Erythroblast (primary cell): Measurements from ENCODE around the gene PTPRN2.

Source experiments
- DNase-seq, 2 experiments: peaks; one replicate each; lab custom pipeline; 2025; lab: John Stamatoyannopoulos, UW
- GATA1 ChIP-seq: IDR thresholded peaks from 2 replicates; pipeline ENCODE4 v1.6.1; 2011; ENCODE audit warnings: low read depth, mild to moderate bottlenecking, control low read depth, low read length, moderate library complexity
- POLR2A ChIP-seq: IDR thresholded peaks from 2 replicates; pipeline ENCODE4 v1.6.1; 2011; ENCODE audit warnings: mild to moderate bottlenecking, low read length

Gene PTPRN2

DNA sequence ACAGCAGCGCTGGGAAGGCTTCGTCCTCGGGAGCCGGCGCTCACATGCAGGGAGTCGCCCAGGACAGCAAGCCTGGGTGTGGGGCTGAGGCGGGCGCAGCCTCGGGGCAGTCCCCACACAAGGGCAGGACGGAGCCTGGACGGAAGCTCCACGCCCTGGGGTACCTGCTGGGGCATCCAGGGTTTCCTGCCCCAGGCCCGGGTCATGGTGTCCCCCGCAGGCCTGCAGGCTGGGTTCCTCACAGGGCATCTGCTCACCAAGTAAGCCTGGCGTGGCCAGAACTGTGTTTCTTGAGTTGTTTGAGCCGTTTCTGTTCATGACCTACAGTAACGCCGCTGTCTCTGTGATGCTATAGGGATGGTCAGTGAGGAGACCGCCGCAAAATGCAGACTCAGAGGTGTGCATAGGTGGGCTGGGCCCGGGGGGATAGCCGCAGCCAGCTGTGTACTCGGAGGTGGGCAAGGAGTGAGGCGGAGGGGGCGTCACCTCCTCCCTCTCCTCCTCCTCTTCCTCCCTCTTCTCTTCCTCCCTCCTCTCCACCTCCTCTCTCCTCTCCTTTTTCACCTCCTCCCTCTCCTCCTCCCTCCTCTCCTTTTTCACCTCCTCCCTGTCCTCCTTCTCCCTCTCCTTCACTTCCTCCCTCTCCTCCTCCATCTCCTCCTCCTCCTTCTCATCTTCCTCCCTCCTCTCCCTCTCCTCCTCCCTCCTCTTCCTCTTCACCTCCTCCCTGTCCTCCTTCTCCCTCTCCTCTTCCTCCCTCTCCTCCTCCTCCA, 811.9 kb downstream of the PTPRN2 start:
- no peak for DNase-seq

DNA sequence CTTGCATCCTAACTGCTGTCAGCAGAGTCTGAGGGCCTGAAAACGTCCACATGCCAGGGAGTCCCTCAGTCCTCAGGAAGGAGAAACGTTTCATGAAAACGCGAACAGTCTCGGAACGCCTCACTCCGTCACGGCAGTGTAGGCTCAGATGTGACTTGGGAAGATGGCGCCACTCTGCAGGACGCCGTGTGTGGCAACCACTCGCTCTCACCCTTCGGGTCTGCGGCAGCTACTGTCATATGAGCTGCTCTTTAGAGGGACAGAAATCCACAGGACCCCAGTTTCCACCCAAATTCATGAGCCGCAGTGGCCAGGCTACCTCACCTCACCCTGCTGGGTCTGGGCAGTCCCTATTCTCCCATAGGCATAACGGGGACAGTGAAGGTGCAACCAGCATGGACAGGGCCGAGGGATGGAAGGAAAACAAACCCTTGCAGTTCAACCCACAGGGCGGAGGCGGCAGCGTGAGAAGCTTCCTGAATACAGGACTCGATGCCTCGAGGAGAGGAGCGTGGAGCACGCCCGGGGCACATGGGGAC, 812.5 kb downstream of the PTPRN2 start:
- DNase-seq, result no peak
- TF ChIP-seq GATA1 (no peak), POLR2A (no peak)

More for the DNA sequence above, 811.9 kb downstream of the PTPRN2 start:
- no peak for TF ChIP-seq GATA1
- no peak for TF ChIP-seq POLR2A

- no peak for TF ChIP-seq POLR2A
- TF ChIP-seq GATA1, result no peak
- DNase-seq, result no peak
Observed at GRCh38 chr7:157774495-157774894, 813.1 kb downstream of the PTPRN2 start.

- DNase-seq, result no peak
- no peak for TF ChIP-seq POLR2A
- TF ChIP-seq GATA1, result no peak
Observed at GRCh38 chr7:157773361-157773760, 814.3 kb downstream of the PTPRN2 start.

- no peak for TF ChIP-seq GATA1
- TF ChIP-seq POLR2A, result no peak
- no peak for DNase-seq
Observed at GRCh38 chr7:157772486-157773130, 815.0 kb downstream of the PTPRN2 start.

DNA sequence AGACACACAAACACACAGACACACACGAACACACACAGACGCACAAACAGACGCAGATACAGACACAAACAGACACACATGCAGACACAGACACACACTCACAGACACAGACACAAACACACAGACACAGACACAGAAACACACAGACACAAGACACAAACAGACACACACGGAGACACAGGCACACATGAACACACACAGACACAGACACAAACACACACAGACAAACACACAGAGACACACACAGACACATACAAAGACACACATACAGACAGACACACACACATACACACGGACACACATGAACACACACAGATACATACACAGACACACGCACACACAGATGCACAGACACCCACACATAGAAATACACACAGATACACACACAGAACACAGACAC, 815.9 kb downstream of the PTPRN2 start:
- no peak for DNase-seq
- TF ChIP-seq GATA1 (no peak), POLR2A (no peak)

DNA sequence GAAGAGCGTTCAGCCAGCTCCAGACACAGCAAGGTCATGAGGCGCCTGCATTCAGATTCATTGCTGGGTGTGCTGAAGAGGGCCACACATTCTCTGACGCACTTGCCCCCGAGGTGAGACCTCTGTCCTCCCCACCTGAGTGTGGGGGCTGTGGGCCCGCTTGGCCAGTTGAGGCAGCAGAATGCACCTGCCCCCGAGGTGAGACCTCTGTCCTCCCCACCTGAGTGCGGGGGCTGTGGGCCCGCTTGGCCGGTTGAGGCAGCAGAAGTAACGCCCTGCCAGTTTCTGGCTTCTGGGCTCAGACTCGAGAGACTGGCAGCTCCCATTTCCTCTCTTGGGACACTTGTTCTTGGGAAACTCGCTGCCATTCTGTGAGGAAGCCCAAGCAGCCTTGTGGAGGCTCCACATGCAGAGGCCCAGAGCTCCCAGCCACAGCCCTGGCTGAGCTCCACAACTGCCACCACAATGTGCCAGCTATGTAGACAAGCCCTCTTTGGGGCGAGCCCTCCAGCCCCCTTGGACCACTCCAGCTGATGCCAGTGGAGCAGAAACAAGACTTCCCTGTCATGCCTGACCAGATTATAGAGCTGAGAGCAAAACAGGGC, 816.8 kb downstream of the PTPRN2 start:
- DNase-seq, result no peak
- TF ChIP-seq POLR2A, result no peak
- no peak for TF ChIP-seq GATA1

DNA sequence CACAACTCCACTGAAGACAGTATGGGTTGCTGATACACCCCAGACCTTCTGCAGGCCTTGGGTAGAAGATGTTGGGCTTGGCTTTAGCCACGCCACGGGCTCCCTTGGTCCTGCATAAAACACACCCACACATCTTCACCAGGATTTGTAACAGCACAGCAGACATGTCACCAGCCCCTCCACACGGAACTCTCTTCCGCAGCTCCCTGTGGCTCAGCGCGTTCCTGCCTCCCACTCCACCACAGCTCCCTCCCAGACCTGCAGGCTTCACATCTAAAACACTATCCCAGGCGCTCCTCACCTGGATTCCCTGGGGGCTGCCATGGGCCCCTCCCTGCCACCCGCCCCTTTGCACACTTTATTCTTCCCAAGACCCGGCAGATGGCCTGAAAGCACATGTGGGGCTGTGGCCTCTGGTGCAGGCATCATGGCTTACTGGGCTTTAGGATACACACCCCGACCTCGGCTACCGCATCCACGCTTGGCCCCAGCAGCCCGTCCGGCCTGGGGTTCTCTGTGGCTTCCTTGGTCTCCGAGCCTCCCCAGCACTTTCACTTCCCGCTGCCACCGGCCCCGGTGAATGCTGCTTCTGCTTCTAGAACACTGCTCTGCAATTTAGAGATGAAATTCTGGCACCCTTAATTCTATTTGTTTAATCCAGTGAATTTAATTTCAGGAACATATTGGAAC, 818.0 kb downstream of the PTPRN2 start:
- TF ChIP-seq GATA1, result no peak
- TF ChIP-seq POLR2A, result no peak
- DNase-seq, result no peak

DNA sequence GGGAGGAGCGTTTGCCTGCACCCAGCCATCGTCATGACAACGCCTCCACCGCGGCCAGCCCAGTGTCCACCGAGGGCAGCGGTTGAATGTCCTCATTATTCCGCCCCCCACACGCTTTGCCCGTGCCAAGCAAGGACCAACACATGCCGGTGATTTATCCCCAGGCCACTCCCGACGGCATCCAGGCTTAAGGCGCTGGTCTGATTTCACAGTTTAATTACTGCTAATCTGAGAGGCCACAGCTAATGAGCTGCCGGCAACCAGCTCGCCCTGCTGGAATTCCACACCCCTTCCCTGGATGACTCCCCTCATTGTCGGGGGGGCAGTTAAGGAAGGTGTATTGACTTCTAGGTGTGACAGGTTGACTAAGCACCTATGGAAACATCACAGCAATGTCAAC, 818.5 kb downstream of the PTPRN2 start:
- TF ChIP-seq POLR2A, result no peak
- no peak for TF ChIP-seq GATA1
- no peak for DNase-seq

DNA sequence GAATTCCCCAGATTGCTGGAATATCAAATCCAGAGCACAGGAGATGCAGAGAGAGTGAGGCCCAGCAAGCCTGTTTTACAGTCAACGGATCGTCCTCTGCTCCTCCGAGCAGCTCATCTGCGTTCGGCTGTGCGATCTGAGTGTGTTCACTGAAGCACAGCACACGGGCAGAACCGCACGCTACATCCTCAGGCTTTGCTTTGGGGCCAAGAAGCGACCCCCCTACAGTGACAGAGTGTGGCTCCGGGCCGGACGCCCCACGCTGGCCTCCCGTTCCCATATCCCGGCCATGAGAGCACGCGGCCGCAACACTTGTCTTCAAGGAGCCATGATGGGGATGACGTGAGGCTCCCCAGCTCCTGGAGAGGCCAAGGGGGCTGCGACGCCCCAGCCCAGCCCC, 819.4 kb downstream of the PTPRN2 start:
- TF ChIP-seq POLR2A (no peak), GATA1 (no peak)
- DNase-seq, result no peak

DNA sequence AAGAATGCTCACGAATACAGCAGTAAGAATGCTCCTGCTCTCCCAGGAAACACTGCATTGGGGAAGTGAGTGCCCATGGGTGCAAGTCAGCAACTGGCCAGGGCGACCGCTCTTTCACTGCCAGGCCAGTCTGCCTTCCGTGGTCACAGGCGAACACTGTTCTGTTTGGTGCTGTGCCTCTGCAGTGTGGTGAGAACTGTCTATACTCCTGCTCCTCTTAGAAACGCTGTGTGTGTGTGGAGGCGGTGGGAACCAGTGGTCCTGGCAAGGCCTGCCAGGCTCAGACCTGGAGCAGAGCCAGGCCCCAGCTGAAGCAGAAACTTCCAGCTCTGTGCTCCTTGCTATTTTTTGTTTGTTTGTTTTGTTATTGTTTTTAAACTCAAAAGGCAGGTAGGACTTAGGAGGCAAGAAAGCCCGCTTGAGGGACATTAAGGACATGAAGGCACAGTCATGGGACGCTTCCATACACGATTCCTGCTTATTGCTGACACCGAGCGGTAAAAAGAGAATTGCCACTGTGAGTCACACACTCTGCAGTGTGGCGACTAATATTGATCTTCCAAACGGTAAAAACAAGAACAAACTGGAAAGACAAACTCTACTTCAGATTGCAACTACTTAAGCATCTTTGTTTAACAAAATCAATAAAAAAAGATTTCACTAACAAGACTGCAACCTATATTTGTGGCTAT, 820.0 kb downstream of the PTPRN2 start:
- DNase-seq, result no peak
- no peak for TF ChIP-seq POLR2A
- no peak for TF ChIP-seq GATA1

DNA sequence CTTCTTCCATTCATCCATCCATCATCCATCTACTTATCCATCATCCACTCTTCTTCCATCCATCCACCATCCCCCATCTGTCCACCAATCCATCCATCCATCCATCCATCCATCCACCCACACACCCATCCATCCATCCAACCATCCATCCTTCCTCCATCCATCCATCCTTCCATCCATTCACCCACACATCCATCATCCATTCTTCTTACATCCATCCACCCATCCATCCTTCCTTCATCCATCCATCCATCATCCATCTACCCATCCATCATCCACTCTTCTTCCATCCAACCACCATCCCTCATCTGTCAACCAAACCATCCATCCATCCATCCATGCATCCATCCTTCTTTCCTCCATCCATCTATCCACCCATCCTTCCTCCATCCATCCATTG, 821.5 kb downstream of the PTPRN2 start:
- DNase-seq, result no peak
- TF ChIP-seq POLR2A (no peak), GATA1 (no peak)
